Uterus (tissue), 4 donors: Measurements from ENCODE around the gene MICAL3. TPM values are rescaled to one million over a fixed set of nuclear protein-coding genes. Genes with fewer than 3 reads are reported as not detected.
"Not testable (repeated sequence)": the region's sequence is repeated elsewhere in the genome, so short reads cannot be mapped to it uniquely, and the experiment has no call there.

Source experiments
- DNase-seq, 2 donors: peaks; one replicate each; pipeline ENCODE4 v3.0.0-alpha.2; 2019 to 2020
- H3K27ac ChIP-seq, 2 donors: fragments of 200-600 bp; sonication (generic); 1 replicate in 1 of 2; 2 replicates in 1 of 2; pipeline ENCODE4 v1.5.1; 2016 to 2018
- H3K27me3 ChIP-seq, 2 donors: fragments of 200-600 bp; sonication (generic); one replicate each; pipeline ENCODE4 v1.5.1; 2018 to 2019; ENCODE audit warnings: control low read depth in 1 of 2
- H3K36me3 ChIP-seq, 2 donors: fragments of 200-600 bp; sonication (generic); one replicate each; pipeline ENCODE4 v1.5.1; 2019; ENCODE audit warnings: control low read depth in 1 of 2
- H3K4me1 ChIP-seq, 2 donors: fragments of 200-600 bp; sonication (generic); one replicate each; pipeline ENCODE4 v1.5.1; 2018 to 2019; ENCODE audit warnings: control low read depth in 1 of 2
- H3K4me3 ChIP-seq, 2 donors: fragments of 200-600 bp; sonication (generic); 1 replicate in 1 of 2; 2 replicates in 1 of 2; pipeline ENCODE4 v1.5.1; 2018 to 2019; ENCODE audit warnings: mild to moderate bottlenecking in 1 of 2
- H3K9me3 ChIP-seq, 2 donors: fragments of 200-600 bp; sonication (generic); one replicate each; pipeline ENCODE4 v1.5.1; 2019; ENCODE audit warnings: control low read depth in 1 of 2
- CTCF ChIP-seq, 4 experiments: fragments of 200-600 bp in 2 of 4; fragments of 450-650 bp in 2 of 4; sonication (generic) in 2 of 4; IDR thresholded peaks; one replicate each; pipeline ENCODE4 v1.5.1; 2016 to 2019; ENCODE audit warnings: antibody characterized with exemption in 4 of 4, mild to moderate bottlenecking in 2 of 4, moderate library complexity in 1 of 4
- POLR2A ChIP-seq, 2 donors: fragments of 450-650 bp; IDR thresholded peaks; one replicate each; pipeline ENCODE4 v1.6.1; 2016; ENCODE audit warnings: antibody characterized with exemption in 2 of 2, mild to moderate bottlenecking in 1 of 2, moderate library complexity in 1 of 2
- intact Hi-C: fragments of 100-400 bp; cut with DNase I; formaldehyde crosslinking; loops from one replicate; pipeline ENCODE4 v1.15.1; 2023; ENCODE audit warnings: low total_unique reads
- total RNA-seq, 4 donors: library from RNA; depleted of rRNA in 3 of 4; stranded (reverse); fragments of >200 nt in 3 of 4; gene quantifications; one replicate each; pipeline versions ENCODE4 v1.1.0 to v1.2.4, GENCODE V29; 2014 to 2023
- donor health status: DM: yes; HTN: yes; CAD: no.

The MICAL3 gene
- total RNA-seq, 4 donors from 2014 or later = 13.5 to 167 (median 47.2) TPM

DNA sequence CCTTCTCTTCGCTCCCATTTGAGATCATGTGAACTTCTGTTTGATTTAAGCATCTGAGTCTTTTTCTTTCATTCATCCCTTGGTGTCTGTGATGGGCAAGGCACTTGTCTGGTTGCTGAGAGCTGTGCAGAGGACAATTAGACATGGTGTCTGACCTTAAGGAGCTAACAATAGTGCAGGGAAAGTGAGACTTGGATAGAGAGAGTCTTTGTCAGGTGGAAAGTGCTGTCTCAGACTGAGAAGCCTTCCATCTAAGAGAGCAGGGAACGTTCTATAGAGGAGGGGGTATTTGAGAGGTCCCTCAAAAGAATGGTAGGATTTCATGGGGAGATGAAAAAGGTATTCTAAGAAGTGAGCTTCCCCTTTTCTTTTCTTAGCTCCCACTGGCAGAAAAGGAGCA is 14.1 kb downstream of the MICAL3 start:
- intact Hi-C loops = no loop called here
- H3K36me3 ChIP-seq = no peaks in the 10 kb centered on the region
- TF ChIP-seq POLR2A (IDR thresholded peaks at IDR 0.05) = no peak
- TF ChIP-seq CTCF (IDR thresholded peaks at IDR 0.05) = no peak
- DNase-seq = no peak
- no peaks in the 10 kb centered on the region for H3K27me3 ChIP-seq
- no peak overlapping the region for H3K4me3 ChIP-seq
- H3K4me1 ChIP-seq = no peaks in the 10 kb centered on the region
- H3K9me3 ChIP-seq = no peaks in the 10 kb centered on the region
- no peak overlapping the region for H3K27ac ChIP-seq

DNA sequence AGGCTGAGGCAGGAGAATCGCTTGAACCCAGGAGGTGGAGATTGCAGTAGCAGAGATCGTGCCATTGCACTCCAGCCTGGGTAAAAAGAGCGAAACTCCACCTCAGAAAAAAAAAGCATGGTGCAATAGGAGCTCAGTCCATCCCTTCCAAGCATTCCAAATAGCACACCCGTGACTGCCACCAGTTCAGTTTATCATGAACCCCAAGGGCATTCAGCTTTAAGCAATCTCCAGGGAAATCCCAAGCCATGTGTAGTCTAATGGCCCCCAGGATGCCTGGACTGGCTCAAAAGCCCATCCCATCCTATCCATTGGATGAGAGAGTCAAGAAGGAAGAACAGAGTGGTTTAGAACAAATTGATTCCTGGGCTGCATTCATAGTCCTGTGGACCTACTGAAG is 16.2 kb downstream of the MICAL3 start:
- H3K4me3 ChIP-seq = no peak overlapping the region
- no peak for DNase-seq
- TF ChIP-seq CTCF (IDR thresholded peaks at IDR 0.05) (no peak), POLR2A (IDR thresholded peaks at IDR 0.05) (no peak)
- H3K4me1 ChIP-seq = no peaks in the 10 kb centered on the region
- H3K36me3 ChIP-seq = no peaks in the 10 kb centered on the region
- H3K27me3 ChIP-seq = no peaks in the 10 kb centered on the region
- intact Hi-C loops = no loop called here
- no peaks in the 10 kb centered on the region for H3K9me3 ChIP-seq
- H3K27ac ChIP-seq = no peak overlapping the region

- TF ChIP-seq POLR2A (IDR thresholded peaks at IDR 0.05) (no peak), CTCF (IDR thresholded peaks at IDR 0.05) (no peak)
- DNase-seq = no peak
- no peaks in the 10 kb centered on the region for H3K36me3 ChIP-seq
- no peaks in the 10 kb centered on the region for H3K9me3 ChIP-seq
- peak overlapping the region in 1 of 2 donors; percentile 63 for H3K27ac ChIP-seq
- no peaks in the 10 kb centered on the region for H3K4me1 ChIP-seq
- intact Hi-C loops = no loop called here
- no peak overlapping the region for H3K4me3 ChIP-seq
- no peaks in the 10 kb centered on the region for H3K27me3 ChIP-seq
Observed at GRCh38 chr22:18005201-18005926, 19.0 kb downstream of the MICAL3 start.

DNA sequence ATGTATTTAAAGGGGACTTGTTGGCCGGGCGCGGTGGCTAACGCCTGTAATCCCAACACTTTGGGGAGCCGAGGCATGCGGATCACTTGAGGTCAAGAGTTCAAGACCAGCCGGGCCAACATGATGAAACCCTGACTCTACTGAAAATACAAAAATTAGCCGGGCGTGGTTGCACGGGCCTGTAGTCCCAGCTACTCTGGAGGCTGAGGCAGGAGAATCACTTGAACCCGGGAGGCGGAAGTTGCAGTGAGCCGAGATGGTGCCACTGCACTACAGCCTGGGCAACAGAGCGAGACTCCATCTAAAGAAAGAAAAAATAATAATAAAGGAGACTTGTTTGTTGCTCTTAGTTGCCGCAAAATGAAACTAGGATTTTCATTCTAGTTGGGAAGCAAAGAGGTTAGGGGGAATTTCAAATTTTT is 22.5 kb downstream of the MICAL3 start:
- peak overlapping the region; percentile 95 for H3K27ac ChIP-seq
- H3K36me3 ChIP-seq, H3K4me1 ChIP-seq, H3K9me3 ChIP-seq, DNase-seq, intact Hi-C loops, H3K27me3 ChIP-seq: not testable (repeated sequence)
- peak overlapping the region; percentile 55 to 88 for H3K4me3 ChIP-seq

- Histone ChIP-seq H3K27ac (peak overlapping the region; percentile 95), H3K4me1 (no peaks in the 10 kb centered on the region), H3K36me3 (no peaks in the 10 kb centered on the region), H3K9me3 (no peaks in the 10 kb centered on the region), H3K4me3 (peak overlapping the region; percentile 55 to 88), H3K27me3 (no peaks in the 10 kb centered on the region)
- peak; percentile 87 to 95 for DNase-seq
- intact Hi-C loops = no loop called here
- TF ChIP-seq POLR2A (IDR thresholded peaks at IDR 0.05) (peak; percentile 61 to 89), CTCF (IDR thresholded peaks at IDR 0.05) (peak; percentile 9 to 70 (median 50))
Observed at GRCh38 chr22:18001040-18001893, 23.1 kb downstream of the MICAL3 start.
